HG02870 (cell line): Measurements from ENCODE around the gene DPYSL3.
"Not testable (repeated sequence)": the region's sequence is repeated elsewhere in the genome, so short reads cannot be mapped to it uniquely, and the experiment has no call there.

ENCODE experiments used
- ATAC-seq: cut with Tn5 transposase; IDR thresholded peaks from one replicate; pipeline ENCODE4 v1.9.1; 2021; ENCODE audit warnings: mild to moderate bottlenecking, moderate library complexity; ENCODE audit not compliant: unreplicated experiment

DPYSL3 gene

DNA sequence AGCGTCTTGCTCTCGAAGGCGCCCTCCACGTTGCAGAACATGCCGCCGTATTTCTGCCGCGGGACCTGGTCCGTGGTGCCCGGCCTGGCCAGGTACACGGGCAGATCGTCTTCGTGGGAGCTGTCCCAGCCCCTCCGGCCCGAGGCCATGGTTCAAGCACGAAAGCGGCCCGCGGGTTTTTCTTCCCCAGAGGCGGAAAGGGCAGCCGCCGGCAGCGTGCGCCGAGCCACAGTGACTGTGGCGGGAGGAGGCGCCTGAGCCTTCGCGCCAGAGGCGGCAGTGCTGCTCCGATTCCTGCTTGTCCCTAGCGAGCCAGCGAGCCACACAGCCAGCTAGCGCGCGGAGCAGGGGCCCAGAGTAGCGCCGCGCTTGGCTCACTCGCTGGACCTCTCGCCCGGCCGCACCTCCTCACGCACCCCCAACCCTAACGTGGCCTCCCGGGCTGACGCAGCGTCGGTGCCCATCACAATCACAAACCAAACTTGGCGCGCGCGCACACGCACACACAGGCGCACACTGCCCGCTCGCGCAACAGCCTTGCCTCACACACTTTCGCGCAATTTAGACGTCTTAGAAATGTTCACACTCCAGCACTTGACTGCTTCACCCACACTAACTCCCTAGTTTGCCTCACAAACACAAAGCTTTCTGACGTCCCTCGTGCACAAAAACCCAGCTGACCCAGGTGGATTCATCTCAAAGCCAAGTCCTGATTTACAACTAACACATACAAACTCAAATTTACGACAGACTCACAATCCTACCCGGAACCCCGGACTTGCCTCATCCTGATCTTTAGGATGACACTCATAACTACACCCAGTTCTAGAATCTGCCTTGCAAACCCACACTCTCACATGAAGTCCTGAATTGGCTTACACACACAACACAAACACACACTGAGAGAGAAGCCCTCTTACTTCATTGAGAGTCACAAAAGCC lies at the start of gene DPYSL3:
Gene DPYSL3 (minus strand): TSS at position 359 of the 942 bp plus-strand sequence. CDS start 210 bp downstream, at position 149.
- ATAC-seq: no peak

DNA sequence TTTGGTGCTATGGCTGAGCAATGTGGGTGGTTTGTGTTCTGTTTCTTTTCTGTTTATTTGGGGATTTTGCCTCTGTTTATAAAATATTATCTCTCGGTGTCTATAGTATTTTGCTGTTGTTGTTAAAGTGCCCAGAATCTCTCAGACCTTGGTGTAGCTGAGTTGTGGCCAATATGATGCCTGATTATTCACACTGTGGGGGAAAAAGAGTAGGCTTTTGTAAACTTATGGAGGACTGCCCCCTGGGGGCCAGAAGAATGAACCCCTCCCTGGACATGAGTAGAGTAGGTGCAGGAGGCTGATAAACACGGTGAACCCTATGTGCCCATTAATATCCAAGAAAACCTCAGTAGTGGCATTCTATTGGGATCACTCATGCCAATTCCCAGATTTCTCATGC lies 49.0 kb upstream of the DPYSL3 start:
- peak; percentile 73 for ATAC-seq

DNA sequence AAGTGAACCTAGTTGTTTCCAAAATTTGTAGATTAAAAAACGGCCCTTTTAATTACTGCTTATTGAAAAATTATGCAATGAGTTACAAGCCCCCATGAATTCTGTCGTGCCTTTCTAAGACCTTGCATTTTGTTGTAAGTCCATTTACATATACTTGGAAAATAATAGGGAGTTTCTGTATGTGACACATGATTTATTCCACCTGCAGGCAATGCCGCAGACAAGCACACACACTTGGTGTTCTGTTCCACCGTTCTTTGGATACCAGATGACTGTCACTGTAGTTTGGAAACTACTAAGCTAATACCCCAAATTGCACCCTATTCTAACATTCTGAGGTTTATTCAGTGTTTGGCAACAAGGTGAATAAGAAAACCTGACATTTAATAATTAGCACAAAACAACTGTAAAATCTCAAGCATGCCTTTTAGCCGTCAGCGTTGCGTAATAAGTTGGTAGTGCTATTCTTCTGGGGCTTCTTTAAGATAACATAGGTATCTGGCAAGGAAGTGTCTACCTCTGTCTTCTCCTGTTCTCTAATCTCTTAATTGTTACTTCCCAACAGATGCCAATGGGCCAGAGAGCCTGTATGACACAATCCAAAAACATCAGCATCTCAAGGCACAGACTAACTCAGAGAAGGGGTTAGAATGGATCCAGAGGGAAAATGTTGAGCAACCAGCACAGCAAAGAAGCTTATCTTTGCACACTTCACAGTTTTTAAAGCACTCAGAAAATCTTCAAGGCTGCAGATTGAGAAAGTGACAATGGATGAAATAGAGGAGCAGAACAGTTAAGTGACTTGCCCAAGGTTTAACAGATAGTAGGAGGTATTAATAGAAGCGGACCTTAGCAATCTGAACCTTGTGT lies 48.2 kb upstream of the DPYSL3 start:
- ATAC-seq: no peak

DNA sequence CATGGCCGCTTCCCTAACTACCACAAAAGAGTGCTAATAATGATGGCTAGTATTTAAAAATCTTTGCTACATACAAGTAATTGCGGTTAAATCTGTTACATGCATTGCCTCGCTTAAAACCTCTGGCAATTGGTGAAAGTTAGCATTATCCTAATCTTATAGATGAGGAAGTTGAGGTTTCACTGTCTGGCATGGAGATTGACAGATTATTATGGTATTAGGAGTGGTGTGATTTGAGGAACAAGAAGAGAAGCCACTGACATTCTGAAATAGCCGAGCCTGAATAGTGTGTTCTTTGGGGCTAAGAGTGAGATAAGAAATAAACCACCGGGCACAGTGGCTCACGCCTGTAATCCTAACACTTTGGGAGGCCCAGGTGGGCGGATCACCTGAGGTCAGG lies 45.3 kb upstream of the DPYSL3 start:
- ATAC-seq: no peak

DNA sequence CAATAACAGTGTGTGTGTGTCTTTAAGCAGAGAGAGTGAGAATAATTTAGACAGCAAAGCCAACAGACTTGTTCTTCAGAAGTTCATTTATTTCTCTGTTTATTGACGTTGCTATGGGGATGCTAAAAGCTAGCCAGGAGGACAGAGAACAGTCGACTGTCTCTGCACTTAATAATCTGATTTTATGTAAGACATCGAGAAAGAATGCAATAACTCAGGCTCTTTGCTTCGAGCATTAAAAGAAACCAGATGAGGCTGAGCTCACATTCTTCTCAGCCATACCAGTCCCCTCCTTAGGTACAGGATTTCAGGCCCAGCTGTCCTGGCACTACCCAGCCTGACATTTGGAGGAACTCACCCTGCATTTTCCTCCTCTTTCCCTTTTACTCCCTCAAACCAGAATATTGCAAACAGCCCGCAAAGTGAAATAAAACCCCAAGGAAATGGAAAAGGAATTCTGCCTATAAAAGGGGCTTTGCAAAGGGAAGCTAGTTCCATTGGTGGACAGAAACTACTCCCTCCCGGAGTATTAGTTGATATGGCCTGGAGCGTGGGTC lies 44.5 kb upstream of the DPYSL3 start:
- ATAC-seq: no peak

DNA sequence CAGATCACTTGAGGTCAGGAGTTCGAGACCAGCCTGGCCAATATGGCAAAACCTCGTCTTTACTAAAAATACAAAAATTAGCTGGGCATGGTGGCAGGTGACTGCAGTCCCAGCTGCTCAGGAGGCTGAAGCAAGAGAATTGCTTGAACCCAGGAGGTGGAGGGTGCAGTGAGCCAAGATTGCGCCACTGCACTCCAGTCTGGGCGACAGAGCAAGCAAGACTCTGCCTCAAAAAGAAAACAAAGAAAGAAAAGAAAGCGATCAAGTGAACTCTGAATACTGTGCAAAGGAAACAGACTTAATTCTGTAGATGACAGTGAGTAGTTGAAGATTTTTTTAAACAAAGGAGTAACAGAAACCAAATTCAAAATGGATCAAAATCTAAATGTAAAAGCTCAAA lies 43.9 kb upstream of the DPYSL3 start:
- ATAC-seq: not testable (repeated sequence)

DNA sequence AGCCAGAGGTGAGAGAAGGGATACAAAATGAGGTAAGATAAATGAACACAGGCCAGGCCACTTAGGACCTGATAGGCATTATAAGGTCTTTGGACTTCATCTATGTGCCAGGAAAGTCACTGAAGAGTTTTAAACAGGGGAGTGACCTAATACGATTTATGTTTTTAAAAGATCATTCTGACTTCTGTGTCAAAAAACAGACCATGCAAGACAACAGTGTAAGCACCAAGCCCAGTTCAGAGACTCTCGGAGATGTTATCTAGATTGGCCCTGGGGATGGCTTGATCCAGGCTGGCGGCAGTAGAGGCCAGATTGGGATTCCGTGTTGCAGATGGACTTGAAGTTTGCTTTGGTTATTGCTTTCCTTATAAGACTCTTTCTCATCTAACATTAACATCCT lies 43.0 kb upstream of the DPYSL3 start:
- ATAC-seq: no peak

DNA sequence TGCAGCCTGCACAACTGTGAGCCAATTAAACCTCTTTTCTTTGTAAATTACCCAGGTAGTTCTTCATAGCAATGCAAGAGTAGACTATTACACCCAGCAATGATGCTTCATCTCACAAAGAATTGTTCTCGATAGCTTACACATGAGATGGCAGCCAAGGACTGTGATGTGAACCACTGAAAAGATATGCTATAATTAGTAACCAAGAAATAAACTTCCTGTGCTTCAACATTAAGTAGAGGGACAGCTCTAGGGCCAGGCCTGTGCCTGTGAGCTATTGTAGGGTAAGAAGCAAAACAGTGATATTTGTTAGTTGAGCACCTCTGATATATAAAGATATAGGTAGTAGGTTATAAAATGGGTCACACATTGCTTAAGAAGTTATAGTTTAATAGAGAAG lies 41.8 kb upstream of the DPYSL3 start:
- ATAC-seq: no peak

DNA sequence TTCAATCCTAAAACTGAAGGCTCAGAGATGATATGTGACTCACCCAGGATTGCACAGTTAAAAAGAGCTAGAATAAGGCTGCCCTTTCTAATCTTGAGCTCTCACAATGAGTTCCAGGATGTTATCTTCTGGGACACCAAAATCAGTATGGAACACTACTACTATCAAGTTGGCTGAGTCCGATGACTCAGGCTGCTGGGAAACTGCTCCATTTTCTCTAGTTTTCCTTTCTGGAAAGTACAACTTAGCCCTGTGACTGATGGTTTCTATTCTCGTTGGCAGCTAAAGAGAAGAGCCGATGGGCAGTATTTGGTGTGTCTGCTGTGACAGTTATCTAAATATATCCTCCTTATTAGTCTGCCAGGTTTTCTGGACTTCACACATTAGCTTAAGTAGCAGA lies 37.9 kb upstream of the DPYSL3 start:
- ATAC-seq: no peak

DNA sequence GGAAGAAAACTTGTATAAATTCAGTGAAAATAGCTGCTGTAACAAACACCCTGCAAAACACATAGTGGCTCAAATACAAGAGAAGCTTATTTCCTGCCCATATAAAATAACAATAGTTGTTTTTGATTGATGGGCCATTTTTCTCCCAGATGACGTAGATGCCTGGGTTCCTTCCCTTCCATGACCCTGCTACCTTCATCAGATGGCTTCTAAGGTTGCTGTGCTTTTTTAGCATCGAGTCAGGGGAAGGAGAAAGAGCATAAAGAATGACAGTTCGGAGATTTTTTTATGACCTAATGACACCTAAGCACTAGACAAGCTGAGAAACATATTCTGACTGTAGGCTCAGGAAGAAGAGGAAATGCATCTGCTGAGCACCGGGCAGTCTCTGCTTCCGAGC lies 34.7 kb upstream of the DPYSL3 start:
- ATAC-seq: no peak

DNA sequence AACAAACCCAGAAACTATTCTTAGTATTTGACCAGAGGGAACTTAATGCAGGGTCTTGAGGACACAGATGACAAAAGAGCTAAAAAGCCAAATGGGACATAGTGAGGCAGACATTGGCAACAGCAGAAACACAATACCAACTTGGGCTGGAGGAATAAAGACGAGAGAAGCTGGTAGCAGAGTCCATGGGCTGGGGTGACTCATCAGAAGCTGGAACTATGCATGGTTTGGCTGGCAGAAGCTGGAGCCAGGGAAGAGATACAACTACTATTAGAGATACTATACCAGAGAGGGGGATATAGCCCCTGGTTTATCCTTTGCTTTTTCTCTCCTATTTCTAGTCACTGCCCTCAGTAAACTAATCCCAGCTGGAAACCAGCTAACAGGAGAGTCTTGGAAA lies 29.2 kb upstream of the DPYSL3 start:
- no peak for ATAC-seq

DNA sequence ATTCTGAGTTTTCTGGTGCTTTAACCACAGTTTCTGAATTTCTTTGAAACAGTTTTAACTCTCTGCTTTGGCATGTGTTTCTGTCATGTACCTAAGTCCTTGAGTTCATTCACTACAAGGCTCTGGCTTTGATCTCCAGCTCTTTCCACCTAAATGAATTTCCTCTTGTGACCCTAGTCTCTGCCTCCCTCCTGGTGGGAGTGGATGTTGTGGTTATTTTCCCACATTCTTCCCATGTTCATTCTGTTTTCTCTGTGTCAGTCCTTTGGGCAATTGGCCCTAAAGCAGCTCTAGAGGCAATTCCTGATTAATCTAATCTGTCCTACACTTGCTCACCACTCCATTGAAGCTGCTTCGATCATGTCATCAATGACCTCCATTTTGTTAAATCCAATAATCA lies 28.4 kb upstream of the DPYSL3 start:
- no peak for ATAC-seq

DNA sequence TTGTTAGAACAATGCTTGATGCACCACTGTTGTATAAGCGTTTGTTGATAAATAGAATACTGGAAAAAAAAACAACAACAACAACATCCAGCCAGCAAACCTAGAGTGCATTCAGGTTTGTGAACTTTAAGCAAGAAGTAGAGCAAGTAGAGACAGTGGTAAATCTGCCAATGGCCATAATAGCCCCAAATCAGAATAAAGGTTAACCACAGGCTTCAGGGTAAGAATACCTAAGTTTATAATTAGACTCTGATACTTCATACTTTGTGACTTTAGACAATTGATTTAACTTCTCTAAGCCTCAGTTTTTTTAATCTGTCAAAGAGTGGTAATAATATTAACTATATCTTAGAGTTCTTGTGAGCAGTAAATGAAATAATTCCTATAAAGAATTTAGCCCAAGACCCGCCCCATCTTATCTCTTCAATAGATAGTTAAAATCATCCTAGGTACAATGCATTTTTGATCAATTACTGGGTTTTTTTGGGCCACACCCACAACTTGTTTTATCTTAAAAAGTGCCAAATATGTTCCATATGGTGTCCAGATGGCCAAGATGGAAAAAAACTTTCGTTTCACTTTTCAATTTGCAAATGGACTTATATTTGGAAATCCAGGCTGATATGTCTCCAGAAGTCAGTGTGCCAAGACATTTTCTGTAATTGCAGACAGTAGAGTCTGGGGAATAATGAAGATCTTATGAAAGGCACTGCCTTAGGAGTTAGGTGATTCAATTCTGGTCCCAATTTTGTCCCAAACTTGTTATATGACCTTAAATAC lies 24.5 kb upstream of the DPYSL3 start:
- no peak for ATAC-seq

DNA sequence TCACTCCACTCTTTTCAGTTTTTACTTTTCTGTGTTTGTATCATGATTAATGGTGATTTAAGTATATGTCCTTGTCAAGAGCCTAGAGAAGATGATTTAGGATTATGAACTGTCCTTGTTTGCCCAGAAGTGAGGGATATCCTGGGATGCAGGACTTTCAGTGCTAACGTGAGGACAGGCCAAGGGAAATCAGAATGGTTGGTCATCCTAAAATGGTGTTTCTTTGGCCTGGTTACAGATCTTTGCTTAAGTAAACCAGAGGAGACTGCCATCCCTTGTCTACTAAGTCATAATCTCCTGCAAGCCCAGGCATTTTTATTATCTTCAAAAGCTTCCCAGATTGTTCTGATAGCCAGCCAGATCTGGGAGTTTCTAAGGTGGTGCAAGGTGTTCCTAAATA lies 22.3 kb upstream of the DPYSL3 start:
- no peak for ATAC-seq

DNA sequence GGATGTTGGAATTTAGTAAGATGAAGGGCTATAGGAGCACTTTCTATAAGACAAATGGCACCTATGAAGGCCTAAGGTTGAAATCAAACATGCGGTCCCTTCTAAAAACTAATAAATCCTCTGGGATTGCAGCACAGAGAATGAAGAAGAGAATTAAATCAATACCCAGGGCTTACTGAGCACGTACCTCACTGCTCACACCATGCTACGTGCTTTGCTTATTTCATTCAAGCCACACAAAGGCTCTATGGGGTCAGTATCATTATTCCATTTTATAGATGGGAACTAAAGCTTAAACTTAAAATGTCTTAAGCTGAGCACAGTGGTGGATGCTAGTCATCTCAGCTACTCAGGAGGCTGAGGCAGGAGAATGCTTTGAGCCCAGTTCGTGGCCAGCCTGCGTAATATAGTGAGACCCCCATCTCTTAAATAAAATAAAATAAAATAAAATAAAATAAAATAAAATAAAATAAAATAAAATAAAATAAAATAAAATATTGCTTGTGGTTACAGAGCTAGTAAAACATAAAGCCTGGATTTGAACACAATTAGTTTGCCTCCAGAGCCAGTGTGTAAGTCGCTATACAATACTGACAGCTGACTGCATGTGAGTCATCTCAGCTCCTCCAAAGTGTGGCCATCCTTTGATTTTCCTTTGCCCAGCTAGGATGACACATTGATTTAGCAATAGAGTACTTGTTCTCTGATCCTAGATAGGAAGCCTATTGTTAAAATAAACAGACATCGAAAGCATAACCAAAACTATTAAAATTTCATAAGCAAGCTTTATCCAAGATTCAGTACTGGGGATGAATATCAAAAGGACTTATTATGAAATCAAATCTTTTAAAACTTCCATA lies 20.9 kb upstream of the DPYSL3 start:
- ATAC-seq: no peak

DNA sequence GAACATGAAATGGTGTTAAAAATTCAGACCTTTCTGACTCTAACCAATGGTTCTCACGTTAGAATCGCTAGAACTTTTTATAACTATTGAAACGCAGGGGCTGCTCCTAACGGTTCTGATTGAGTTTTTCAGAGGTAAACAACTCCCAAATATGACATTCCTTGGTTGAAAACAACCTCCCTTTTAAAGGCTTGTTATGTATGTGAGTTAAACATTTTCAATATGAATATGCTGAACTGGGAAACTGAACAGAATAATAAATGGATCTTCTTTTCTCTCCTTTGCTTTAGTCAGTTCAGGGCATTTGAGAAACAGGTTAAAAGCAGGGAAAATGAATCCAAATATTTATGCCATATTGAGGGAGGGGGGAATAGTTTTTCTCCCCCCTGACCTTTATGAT lies 13.2 kb upstream of the DPYSL3 start:
- no peak for ATAC-seq

DNA sequence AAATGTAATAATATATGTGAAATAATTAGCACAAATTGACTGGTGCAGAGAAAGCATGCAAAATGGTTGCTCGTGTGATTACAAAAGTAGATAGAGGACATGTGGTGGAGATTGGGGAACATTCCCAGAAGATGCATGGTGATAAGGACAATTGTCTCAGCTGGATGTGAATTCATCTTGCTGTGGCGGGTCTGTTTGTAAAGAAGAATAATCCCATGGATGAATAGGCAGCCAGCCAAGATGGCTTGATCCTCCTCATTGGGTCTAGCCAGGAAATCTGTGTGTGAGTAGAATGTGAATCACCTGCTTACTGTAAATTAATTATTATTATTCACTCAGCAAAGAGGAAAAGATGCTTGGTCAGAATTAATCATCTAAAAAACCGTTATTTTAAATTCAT lies 12.6 kb upstream of the DPYSL3 start:
- ATAC-seq: no peak

DNA sequence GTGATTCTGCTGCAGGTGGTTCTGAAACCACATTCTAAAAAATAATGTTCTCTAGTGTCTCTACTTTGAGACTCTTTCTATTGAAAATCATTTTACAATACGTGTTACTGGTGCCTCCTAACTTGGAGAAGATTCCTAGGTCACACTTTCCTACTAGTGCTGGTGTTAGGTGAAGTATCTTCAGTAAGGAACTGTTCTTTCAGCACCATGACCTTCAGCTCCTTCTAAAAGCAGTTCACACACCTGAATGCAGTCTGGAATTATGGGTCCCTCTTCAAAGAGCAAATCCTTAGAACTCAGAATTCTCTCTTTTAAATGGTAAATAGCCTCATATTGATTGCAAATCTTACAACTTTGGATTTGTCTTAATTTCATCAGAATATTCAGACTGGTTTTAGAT lies 10.6 kb upstream of the DPYSL3 start:
- no peak for ATAC-seq

DNA sequence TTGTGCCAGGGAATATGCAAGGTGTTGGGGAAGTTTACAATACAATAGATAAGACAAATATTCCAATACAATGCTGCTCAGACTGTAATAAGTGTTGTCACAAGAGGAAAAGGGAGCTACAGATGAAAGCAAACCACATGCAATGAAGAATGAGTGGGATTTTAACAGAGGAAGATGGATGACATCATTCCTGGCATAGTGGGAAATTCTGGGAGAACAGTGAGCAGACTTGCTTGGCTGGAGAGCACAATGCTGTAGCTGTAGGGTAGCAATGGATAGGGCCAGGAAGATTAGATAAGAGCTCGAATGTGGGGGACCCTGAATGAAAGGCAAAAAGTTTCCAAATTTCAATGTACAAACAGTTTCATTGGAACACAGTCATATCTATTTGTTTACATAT lies 9.5 kb upstream of the DPYSL3 start:
- ATAC-seq: no peak

DNA sequence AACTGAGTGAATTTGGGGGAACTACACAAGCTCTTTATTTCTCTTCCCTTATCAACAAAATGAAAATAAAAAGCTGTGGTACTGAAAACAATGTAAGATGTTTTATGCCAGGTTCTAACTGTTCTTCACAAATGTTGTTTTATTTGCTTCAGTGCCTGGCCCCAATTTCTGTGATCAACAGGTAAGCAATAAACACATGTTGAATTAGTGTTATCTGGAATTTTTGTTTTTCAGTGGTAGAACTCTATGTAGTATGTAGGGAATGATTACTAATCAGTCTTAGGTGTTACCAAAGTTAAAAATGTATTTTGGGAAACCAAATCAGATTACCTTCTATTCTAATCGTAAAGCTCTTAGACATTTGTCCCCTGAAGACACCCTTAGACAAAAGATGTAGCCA lies 7.5 kb upstream of the DPYSL3 start:
- no peak for ATAC-seq
